ENCODE measurements around the gene ATG13. TPM values are rescaled to one million over a fixed set of nuclear protein-coding genes. Genes with fewer than 3 reads are reported as not detected.

ATG13 gene
- total RNA-seq, 4 donors from 2014 or later = 42.0 to 151 (median 98.0) TPM

DNA sequence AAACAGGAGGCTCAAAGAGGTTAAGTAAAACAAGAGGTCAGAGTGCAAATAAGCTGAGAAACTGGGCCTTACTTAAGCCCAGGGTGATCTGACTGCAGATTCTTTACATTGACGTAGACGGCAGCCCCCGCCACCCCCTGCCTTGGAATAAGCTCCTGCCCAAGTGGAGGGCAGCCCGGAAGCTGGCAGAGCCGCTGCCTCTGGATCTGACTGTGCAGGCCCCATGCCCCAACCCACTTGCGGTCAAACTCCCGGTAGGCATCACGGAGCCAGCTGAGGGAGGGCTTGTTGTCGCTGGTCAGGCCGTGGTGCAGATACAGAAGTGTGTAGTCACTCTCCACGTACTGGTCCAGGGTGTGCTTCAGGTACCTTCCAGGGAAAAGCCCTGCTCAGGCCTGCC lies 64.5 kb downstream of the ATG13 start:
- WGBS, 2 donors = 89 to 93% methylated on average over 8 to 11 of the region's 11 CpGs
- TF ChIP-seq, protein P1, sequence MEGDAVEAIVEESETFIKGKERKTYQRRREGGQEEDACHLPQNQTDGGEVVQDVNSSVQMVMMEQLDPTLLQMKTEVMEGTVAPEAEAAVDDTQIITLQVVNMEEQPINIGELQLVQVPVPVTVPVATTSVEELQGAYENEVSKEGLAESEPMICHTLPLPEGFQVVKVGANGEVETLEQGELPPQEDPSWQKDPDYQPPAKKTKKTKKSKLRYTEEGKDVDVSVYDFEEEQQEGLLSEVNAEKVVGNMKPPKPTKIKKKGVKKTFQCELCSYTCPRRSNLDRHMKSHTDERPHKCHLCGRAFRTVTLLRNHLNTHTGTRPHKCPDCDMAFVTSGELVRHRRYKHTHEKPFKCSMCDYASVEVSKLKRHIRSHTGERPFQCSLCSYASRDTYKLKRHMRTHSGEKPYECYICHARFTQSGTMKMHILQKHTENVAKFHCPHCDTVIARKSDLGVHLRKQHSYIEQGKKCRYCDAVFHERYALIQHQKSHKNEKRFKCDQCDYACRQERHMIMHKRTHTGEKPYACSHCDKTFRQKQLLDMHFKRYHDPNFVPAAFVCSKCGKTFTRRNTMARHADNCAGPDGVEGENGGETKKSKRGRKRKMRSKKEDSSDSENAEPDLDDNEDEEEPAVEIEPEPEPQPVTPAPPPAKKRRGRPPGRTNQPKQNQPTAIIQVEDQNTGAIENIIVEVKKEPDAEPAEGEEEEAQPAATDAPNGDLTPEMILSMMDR (IDR thresholded peaks at IDR 0.05) = no peak
- TF ChIP-seq POLR2A (IDR thresholded peaks at IDR 0.05) = no peak
- H3K4me3 ChIP-seq (ENCODE audit: low read depth, poor library complexity, severe bottlenecking) = no peak overlapping the region
- DNase-seq (ENCODE audit: low spot score in 2 of 2) = no peak
- intact Hi-C loops (cut with DNase I; ENCODE audit: low total_unique reads) = no loop called here

DNA sequence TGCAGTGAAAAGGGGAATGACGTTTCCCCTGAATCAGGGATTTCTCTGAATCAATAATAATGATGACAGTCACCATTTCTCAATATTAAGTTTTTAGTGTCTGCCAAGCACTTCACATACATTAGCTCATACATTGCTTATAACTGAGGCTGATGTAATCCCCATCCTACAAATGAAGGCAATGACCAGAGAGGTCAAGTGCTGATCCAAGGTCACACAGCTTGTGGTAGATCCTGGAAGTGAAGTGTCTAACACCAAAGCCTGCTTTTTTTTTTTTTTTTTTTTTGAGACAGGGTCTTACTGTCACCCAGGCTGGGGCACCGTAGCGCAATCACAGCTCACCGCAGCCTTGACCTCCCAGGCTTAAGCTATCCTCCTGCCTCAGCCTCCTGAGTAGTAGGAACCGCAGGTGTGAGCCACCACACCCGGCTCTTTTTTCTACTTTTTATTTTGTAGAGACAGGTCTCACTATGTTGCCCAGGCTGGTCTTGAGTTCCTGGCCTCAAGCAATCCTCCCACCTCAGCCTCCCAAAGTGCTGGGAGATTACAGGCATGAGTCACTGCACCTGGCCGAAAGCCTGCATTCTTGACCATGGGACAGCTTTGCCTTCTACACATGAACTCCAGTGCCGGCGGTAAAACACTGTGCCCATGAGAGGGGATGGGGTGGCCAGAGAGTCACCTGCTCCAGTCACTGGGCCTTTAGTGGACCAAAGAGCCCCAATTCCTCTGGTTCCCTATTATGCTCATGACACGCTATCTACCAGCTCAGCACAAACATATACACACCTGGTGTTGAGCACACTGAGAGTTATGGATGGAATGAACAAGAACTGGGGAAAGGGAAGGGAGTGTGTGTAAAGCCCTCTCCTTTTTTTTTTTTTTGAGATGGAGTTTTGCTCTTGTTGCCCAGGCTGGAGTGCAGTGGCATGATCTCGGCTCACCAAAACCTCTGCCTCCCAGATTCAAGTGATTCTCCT lies 65.7 kb downstream of the ATG13 start:
- H3K4me3 ChIP-seq (ENCODE audit: low read depth, poor library complexity, severe bottlenecking) = no peak overlapping the region
- DNase-seq (ENCODE audit: low spot score in 2 of 2) = no peak
- intact Hi-C loops (cut with DNase I; ENCODE audit: low total_unique reads) = no loop called here
- 89 to 92% methylated on average over 11 of the region's 11 CpGs for WGBS, 2 donors
- TF ChIP-seq, protein P1 (IDR thresholded peaks at IDR 0.05) = no peak
- no peak for TF ChIP-seq POLR2A (IDR thresholded peaks at IDR 0.05)

DNA sequence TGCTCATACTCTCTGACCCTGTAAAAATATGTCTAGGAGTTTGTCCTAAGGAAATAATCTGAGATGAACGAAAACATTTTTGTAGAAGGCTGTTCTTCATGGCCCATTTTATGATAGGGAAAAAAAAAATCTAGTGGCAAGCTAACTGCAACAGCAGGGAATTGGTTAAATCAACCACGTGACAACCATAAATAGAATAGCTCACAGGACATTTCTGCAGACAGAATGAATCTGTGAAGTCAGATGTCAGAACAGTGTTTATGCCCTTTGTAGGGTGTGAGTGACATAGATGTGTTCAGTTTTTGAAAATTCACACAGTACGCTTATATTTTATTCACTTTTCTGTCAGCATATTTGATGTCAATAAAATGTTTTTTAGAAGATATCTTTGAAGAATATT lies 67.0 kb downstream of the ATG13 start:
- no peak for DNase-seq (ENCODE audit: low spot score in 2 of 2)
- intact Hi-C loops (cut with DNase I; ENCODE audit: low total_unique reads) = no loop called here
- 65 to 67% methylated on average over 3 of the region's 3 CpGs for WGBS, 2 donors

GRCh38 chr11:46686886-46687795 lies 69.8 kb downstream of the ATG13 start:
- no peak for DNase-seq (ENCODE audit: low spot score in 2 of 2)
- TF ChIP-seq, protein P1 (IDR thresholded peaks at IDR 0.05) = no peak
- TF ChIP-seq POLR2A (IDR thresholded peaks at IDR 0.05) = no peak
- intact Hi-C loops (cut with DNase I; ENCODE audit: low total_unique reads) = no loop called here
- WGBS, 2 donors = 36 to 53% methylated on average over 15 of the region's 15 CpGs
- H3K4me3 ChIP-seq (ENCODE audit: low read depth, poor library complexity, severe bottlenecking) = no peak overlapping the region

More for the DNA sequence above, 67.0 kb downstream of the ATG13 start:
- no peak overlapping the region for H3K4me3 ChIP-seq (ENCODE audit: low read depth, poor library complexity, severe bottlenecking)
- TF ChIP-seq, protein P1 (IDR thresholded peaks at IDR 0.05) = no peak
- no peak for TF ChIP-seq POLR2A (IDR thresholded peaks at IDR 0.05)

DNA sequence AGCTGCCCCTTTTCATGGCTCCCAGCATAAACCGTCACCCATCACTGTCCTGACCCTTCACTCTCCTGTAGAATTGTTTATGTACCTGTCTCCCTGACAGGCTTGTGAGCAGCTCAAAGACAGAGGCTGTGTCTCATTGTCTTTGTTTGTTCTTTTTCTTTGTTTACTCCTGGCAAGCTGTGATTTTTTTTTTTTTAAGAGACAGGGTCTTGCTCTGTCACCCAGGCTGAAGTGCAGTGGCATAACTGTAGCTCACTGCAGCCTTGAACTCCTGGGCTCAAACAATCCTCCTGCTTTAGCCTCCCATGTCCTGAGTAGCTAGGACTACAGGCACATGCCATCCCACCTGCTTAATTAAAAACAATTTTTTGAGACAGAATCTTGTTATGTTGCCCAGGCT lies 73.3 kb downstream of the ATG13 start:
- no peak for DNase-seq (ENCODE audit: low spot score in 2 of 2)
- intact Hi-C loops (cut with DNase I; ENCODE audit: low total_unique reads) = no loop called here
- TF ChIP-seq, protein P1 (IDR thresholded peaks at IDR 0.05) = no peak
- TF ChIP-seq POLR2A (IDR thresholded peaks at IDR 0.05) = no peak
- WGBS, 2 donors = 92 to 100% methylated on average over 1 of the region's 1 CpG
- no peak overlapping the region for H3K4me3 ChIP-seq (ENCODE audit: low read depth, poor library complexity, severe bottlenecking)

Measured in lower leg skin (tissue), 4 donors.